ENCODE data around the gene SMIM35.
A peak's percentile ranks its signal among the peaks of the same experiment; 100 is the strongest.
"Not testable (repeated sequence)": the region's sequence is repeated elsewhere in the genome, so short reads cannot be mapped to it uniquely, and the experiment has no call there.

The SMIM35 gene

GRCh38 chr11:118021146-118021545 lies 65.6 kb downstream of the SMIM35 start:
- DNase-seq (no peak), ATAC-seq (replicated peaks) (no peak)
- H3K36me3 Mint-ChIP-seq: peaks cover 17 to 26% of the 10 kb centered on the region in 2 donors
- H3K4me3 Mint-ChIP-seq: no peak overlapping the region
- H3K9me3 Mint-ChIP-seq: peaks cover 22 to 25% of the 10 kb centered on the region in 2 donors
- no peaks in the 10 kb centered on the region for H3K27me3 Mint-ChIP-seq
- no peak overlapping the region for H3K27ac Mint-ChIP-seq
- H3K4me1 Mint-ChIP-seq: peaks cover 17 to 30% of the 10 kb centered on the region in 2 donors

DNA sequence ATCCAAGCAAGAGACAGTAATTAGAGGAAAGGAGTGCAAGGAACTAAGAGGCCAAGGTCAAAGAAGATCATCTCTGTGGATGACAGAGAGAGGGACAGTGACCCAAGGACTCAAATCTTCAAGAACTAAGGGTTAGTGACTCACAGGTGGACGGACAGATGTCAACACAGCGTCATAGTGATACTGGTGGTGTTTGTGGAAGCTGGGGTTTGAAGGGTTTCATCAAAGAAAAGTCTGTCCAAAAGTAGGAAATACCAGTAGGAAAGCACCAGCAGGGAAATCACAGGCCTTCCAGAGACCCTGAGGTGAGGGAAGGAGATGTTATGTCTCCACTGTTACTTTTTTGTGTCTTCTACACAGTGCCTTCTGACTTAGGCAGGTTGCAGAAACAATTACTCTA lies 68.4 kb downstream of the SMIM35 start:
- H3K36me3 Mint-ChIP-seq: peaks cover 21 to 41% of the 10 kb centered on the region in 2 donors

DNA sequence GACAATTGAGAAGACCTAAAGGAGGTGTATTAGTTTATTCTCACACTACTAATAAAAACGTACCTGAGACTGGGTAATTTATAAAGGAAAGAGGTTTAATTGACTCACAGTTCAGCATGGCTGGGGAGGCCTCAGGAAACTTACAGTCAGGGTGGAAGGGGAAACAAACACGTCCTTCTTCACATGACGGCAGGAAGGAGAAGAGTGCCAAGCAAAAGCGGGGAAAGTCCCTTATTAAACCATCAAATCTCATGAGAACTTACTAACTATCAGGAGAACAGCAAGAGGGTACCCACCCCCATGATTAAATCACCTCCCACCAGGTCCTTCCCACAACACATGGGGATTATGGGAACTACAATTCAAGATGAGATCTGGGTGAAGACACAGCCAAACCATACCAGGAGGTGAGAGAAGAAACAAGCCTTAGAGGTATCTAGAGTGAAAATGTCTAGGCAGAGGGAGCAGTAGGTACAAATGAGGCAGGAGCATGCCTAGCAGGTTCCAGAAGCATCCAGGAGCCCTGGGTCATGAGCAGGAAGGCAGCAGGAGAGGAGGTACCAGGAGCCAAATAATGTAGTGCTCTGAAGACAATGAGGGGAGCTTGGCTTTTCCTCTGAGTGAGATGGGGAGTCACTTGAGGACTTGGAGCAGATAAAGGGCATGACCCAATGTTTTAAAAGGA lies 69.0 kb downstream of the SMIM35 start:
- ATAC-seq (replicated peaks): no peak
- Mint-ChIP-seq H3K27ac (no peak overlapping the region), H3K27me3 (no peaks in the 10 kb centered on the region), H3K4me1 (peaks cover 37 to 53% of the 10 kb centered on the region in 2 donors), H3K4me3 (no peak overlapping the region), H3K9me3 (peaks cover 26 to 27% of the 10 kb centered on the region in 2 donors), H3K36me3 (peaks cover 24 to 45% of the 10 kb centered on the region in 2 donors)
- DNase-seq: no peak

More for the DNA sequence above, 68.4 kb downstream of the SMIM35 start:
- peaks cover 26 to 27% of the 10 kb centered on the region in 2 donors for H3K9me3 Mint-ChIP-seq
- DNase-seq (no peak), ATAC-seq (replicated peaks) (no peak)
- no peaks in the 10 kb centered on the region for H3K27me3 Mint-ChIP-seq
- H3K4me1 Mint-ChIP-seq: peaks cover 31 to 46% of the 10 kb centered on the region in 2 donors
- H3K27ac Mint-ChIP-seq: no peak overlapping the region
- H3K4me3 Mint-ChIP-seq: no peak overlapping the region

DNA sequence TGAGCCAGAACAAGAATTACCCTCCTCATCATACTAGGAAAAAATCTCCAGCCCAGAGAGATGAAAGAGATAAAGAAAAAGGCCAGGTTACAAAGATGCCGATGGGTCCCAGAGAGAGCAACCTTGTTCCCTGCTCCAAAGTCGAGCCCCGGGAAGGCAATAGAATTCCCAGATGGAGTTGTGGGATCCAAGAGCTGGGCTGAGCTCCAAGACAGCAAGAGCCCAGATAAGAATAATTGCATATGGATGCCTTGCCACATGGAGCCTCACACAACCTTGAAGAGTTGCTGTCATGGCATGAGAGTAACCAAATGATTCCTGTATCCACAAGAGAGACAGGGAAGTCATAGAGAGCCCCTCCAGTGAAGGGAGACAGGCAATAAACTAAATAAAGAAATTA lies 69.7 kb downstream of the SMIM35 start:
- Mint-ChIP-seq H3K36me3 (peaks cover 24 to 45% of the 10 kb centered on the region in 2 donors), H3K4me3 (no peak overlapping the region), H3K27ac (no peak overlapping the region), H3K9me3 (peaks cover 26 to 27% of the 10 kb centered on the region in 2 donors), H3K27me3 (no peaks in the 10 kb centered on the region), H3K4me1 (peaks cover 41 to 59% of the 10 kb centered on the region in 2 donors)
- no peak for DNase-seq
- no peak for ATAC-seq (replicated peaks)

DNA sequence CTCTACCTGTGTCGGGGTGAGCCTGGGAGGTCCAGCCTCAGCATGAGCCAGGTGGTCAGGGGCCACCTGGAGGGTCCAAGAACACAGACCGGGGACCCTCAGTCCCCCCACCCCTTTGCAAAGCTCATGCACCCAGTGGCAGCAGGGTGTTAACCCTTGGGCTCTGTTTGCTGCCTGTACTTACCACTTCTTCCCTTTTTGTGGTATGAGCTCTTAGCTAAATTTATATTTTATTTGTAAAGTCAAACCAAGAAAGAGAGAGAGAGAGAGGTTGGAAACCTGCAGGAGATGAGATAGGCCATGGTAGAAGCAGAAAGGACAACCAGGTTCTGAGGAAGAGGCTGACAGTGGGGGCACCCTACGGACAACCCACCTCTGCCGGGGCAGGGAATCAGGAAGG lies 70.7 kb downstream of the SMIM35 start:
- Mint-ChIP-seq H3K4me1 (peaks cover 49 to 69% of the 10 kb centered on the region in 2 donors), H3K4me3 (peak overlapping the region; percentile 61 to 62), H3K36me3 (peaks cover 24 to 45% of the 10 kb centered on the region in 2 donors), H3K27ac (peak overlapping the region; percentile 90), H3K9me3 (peaks cover 26 to 27% of the 10 kb centered on the region in 2 donors), H3K27me3 (no peaks in the 10 kb centered on the region)
- DNase-seq (no peak), ATAC-seq (replicated peaks) (peak; percentile 54 to 58)

DNA sequence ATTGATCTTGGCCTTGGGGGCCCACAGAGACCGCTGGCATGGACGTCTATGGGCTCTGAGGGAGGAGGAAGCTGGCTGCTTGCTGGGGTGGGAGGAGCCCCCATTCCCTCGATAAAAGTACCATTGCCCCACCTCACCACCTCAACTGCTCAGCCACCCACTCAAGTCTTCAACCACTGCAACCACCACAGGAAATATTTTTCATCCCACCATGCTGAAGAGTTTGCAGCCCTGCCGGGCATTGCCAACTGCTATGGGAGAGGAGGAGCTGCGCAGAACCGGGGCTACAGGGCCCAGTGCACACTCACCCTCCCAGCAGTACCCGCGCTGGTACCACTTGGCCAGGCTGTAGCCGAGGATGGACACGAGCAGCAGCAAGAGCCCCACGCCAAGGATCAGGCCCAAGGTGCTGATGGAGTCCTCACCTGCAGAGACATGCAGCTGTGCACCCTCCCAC lies 71.3 kb downstream of the SMIM35 start:
- Mint-ChIP-seq H3K4me3 (peak overlapping the region; percentile 61 to 62), H3K9me3 (peaks cover 23 to 24% of the 10 kb centered on the region in 2 donors), H3K36me3 (peaks cover 24 to 45% of the 10 kb centered on the region in 2 donors), H3K27me3 (no peaks in the 10 kb centered on the region), H3K27ac (peak overlapping the region; percentile 90), H3K4me1 (peaks cover 56 to 76% of the 10 kb centered on the region in 2 donors)
- DNase-seq (peak; percentile 31), ATAC-seq (replicated peaks) (no peak)

DNA sequence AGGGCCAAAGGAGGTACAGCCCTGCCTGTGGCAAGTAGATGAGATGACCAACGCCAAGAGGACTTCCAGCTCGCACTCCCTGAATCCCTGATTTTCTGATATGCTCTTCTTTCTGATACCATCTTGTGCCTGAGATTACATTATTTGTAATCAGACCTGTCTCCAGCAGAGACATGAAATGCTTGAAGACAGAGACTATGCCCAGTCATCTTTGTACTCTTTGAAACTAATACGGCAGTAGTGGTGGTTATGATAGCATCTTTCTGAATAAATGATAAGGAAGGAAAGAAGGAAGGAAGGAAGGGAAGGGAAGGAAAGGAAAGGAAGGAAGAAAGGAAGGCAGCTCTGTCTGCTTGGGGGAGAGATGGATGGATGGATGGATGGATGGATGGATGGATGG lies 72.7 kb downstream of the SMIM35 start:
- Mint-ChIP-seq H3K4me3 (peak overlapping the region in 1 of 2 donors; percentile 28), H3K4me1 (peaks cover 66 to 90% of the 10 kb centered on the region in 2 donors), H3K27ac (peak overlapping the region; percentile 90), H3K36me3 (peaks cover 24 to 43% of the 10 kb centered on the region in 2 donors), H3K27me3 (no peaks in the 10 kb centered on the region), H3K9me3 (peaks cover 17 to 20% of the 10 kb centered on the region in 2 donors)
- DNase-seq (no peak), ATAC-seq (replicated peaks) (no peak)

DNA sequence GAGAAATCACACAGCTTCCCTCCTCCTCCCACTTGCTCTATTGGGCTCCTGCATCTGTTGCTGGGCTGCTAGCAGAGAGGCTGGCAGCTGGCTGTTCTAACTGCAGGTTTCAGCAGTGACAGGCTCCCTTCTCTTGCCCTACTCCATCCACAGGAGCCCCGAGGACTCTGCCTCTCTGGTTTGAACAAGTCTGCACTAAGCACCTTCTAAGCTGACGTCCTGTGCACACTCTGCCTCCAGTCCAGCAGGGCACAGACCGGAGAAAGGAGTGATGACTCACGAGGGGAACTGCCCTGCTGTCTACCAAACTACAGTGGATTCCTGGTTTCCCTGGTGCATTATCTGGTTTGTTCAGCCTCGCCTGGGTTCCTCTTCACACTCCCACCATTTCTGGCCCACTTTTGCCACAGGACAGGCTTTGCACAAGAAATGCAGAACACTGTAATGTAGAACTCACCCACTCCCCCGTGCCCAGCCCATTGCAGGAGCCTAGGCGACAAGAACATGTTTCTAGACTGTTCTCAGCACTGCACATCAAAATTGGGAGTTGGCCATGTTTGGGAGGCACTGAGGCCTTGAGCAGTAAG lies 74.6 kb downstream of the SMIM35 start:
- H3K4me1 Mint-ChIP-seq: peaks cover 77 to 100% of the 10 kb centered on the region in 2 donors
- peak; percentile 68 for DNase-seq
- peaks cover 5 to 11% of the 10 kb centered on the region in 2 donors for H3K9me3 Mint-ChIP-seq
- H3K4me3 Mint-ChIP-seq: peak overlapping the region; percentile 18 to 37
- no peaks in the 10 kb centered on the region for H3K27me3 Mint-ChIP-seq
- peak overlapping the region; percentile 90 for H3K27ac Mint-ChIP-seq
- H3K36me3 Mint-ChIP-seq: peaks cover 17 to 33% of the 10 kb centered on the region in 2 donors
- peak; percentile 42 to 54 for ATAC-seq (replicated peaks)

DNA sequence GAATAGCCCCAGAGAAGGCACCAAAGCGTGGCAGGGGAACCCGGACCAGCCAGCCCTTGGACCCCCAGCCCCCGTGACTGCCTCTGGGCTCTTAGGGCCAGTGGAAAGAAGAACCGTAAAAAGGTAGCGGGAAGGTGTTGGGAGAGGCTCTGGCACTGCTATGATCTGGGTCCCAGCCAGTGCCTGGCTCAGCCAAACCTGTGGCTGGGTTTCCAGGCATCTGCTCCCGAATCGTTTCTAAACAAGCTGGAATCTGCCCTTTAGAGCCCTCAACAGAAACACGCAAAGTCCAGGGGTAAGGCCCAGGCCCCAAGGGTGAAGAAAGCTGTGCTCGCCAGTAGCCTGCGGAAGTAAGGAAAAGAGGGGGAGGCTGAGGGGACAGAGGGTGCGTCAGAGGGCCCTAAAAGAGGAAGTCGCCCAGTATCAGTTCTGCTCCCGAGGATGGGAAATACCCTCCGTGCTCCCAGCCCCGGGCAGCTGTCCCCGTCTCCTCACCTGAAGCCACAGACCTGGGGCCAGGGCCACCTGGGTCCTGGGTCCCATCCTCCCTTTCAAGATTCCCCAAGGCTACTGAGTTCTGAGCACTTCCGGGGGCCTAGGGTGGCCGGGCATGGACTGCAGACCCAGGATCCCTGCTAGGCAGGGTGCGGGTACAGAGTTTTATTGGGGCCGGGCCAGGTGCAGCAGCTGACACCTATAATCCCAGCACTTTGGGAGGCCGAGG lies 75.9 kb downstream of the SMIM35 start:
- peaks cover 10 to 21% of the 10 kb centered on the region in 2 donors for H3K36me3 Mint-ChIP-seq
- peak; percentile 80 to 85 for ATAC-seq (replicated peaks)
- peaks cover 77 to 100% of the 10 kb centered on the region in 2 donors for H3K4me1 Mint-ChIP-seq
- DNase-seq: peak; percentile 92
- H3K9me3 Mint-ChIP-seq: peaks cover 5 to 7% of the 10 kb centered on the region in 2 donors
- peak overlapping the region; percentile 90 for H3K27ac Mint-ChIP-seq
- peak overlapping the region; percentile 35 to 53 for H3K4me3 Mint-ChIP-seq
- no peaks in the 10 kb centered on the region for H3K27me3 Mint-ChIP-seq

- Mint-ChIP-seq H3K4me3 (peak overlapping the region; percentile 26 to 53), H3K9me3 (peaks cover 5 to 7% of the 10 kb centered on the region in 2 donors), H3K27ac (peak overlapping the region; percentile 90), H3K36me3 (peaks cover 13 to 23% of the 10 kb centered on the region in 2 donors), H3K27me3 (no peaks in the 10 kb centered on the region), H3K4me1 (peaks cover 77 to 100% of the 10 kb centered on the region in 2 donors)
- no peak for DNase-seq
- ATAC-seq (replicated peaks): no peak
These were observed 76.7 kb downstream of the SMIM35 start for GRCh38 chr11:118009864-118010737.

- no peaks in the 10 kb centered on the region for H3K27me3 Mint-ChIP-seq
- DNase-seq (no peak), ATAC-seq (replicated peaks) (no peak)
- peaks cover 18 to 26% of the 10 kb centered on the region in 2 donors for H3K36me3 Mint-ChIP-seq
- H3K9me3 Mint-ChIP-seq: peaks cover 4 to 7% of the 10 kb centered on the region in 2 donors
- peak overlapping the region; percentile 27 to 59 for H3K4me3 Mint-ChIP-seq
- H3K4me1 Mint-ChIP-seq: peaks cover 83 to 100% of the 10 kb centered on the region in 2 donors
- peak overlapping the region; percentile 90 for H3K27ac Mint-ChIP-seq
These were observed 78.4 kb downstream of the SMIM35 start for GRCh38 chr11:118008271-118008911.

DNA sequence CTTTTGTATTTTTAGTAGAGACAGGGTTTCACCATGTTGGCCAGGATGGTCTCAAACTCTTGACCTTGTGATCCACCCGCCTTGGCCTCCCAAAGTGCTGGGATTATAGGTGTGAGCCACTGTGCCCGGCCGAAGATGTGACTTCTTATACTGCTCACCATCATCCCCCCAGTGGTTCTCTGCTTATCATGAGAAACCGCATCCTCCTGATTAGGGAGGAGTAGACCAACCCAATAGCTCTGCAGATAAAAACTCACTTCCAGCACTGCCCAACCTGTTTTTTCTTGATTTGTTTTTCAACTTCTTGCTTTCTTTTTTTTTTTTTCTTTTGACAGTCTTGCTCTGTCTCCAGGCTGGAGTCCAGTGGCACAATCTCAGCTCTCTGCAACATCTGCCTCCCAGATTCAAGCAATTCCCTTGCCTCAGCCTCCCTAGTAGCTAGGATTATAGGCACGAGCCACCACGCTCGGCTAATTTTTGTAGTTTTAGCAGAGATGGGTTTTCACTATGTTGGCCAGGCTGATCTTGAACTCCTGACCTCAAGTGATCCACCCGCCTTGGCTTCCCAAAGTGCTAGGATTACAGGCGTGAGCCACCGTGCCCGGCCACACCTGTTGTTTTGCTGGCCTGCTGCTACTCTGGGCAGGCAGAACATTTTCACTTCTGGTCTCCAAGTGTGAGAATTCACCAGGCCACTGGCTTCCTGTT lies 79.0 kb downstream of the SMIM35 start:
- Mint-ChIP-seq H3K4me3 (peak overlapping the region; percentile 59 to 73), H3K4me1 (peaks cover 84 to 100% of the 10 kb centered on the region in 2 donors), H3K27ac (peak overlapping the region; percentile 90), H3K36me3 (peaks cover 16 to 21% of the 10 kb centered on the region in 2 donors)
- ATAC-seq (replicated peaks): peak; percentile 22 to 41
- H3K9me3 Mint-ChIP-seq, H3K27me3 Mint-ChIP-seq: not testable (repeated sequence)
- DNase-seq: peak; percentile 57
